Fibroblast of pulmonary artery (primary cell): ENCODE data around the gene FUT6.

Experiments used
- DNase-seq: peaks from one replicate; pipeline ENCODE4 v3.0.0-alpha.2; 2010; ENCODE audit warnings: low read depth
- H3K4me3 ChIP-seq: replicated peaks from 2 replicates; pipeline ENCODE4 v1.5.1; 2011; ENCODE audit warnings: low read depth, mild to moderate bottlenecking, control low read depth, low read length, moderate library complexity
- CTCF ChIP-seq: IDR thresholded peaks from 2 replicates; pipeline ENCODE4 v1.5.1; 2011; ENCODE audit warnings: mild to moderate bottlenecking, control low read depth, low read length, inconsistent platforms; ENCODE audit errors: missing control alignments

The FUT6 gene

GRCh38 chr19:5806133-5806489, 33.4 kb downstream of the FUT6 start:
- no peak overlapping the region for H3K4me3 ChIP-seq
- no peak for DNase-seq
- TF ChIP-seq CTCF = no peak

GRCh38 chr19:5805462-5806132, 33.9 kb downstream of the FUT6 start:
- peak; percentile 55 for TF ChIP-seq CTCF
- no peak overlapping the region for H3K4me3 ChIP-seq
- DNase-seq = peak; percentile 36

GRCh38 chr19:5804516-5805461, 34.7 kb downstream of the FUT6 start, which contains the start of gene NRTN:
NRTN (plus strand) TSS chr19:5805067; CDS start chr19:5824166, 19,099 bp downstream.
- TF ChIP-seq CTCF = no peak
- H3K4me3 ChIP-seq = peak within 1 kb of the TSS; percentile 36
- DNase-seq = no peak

- peak overlapping the region; percentile 36 for H3K4me3 ChIP-seq
- peak; percentile 75 for TF ChIP-seq CTCF
- DNase-seq = peak; percentile 84
These were observed 35.6 kb downstream of the FUT6 start for GRCh38 chr19:5803752-5804515.

GRCh38 chr19:5803441-5803751, 36.1 kb downstream of the FUT6 start:
- no peak for DNase-seq
- no peak for TF ChIP-seq CTCF
- H3K4me3 ChIP-seq = peak overlapping the region; percentile 36

- H3K4me3 ChIP-seq = no peak overlapping the region
- no peak for TF ChIP-seq CTCF
- peak; percentile 20 for DNase-seq
These were observed 37.5 kb downstream of the FUT6 start for GRCh38 chr19:5801796-5802619.
